HT-29 (cell line): ENCODE data around the gene MAMDC4. TPM values are rescaled to one million over a fixed set of nuclear protein-coding genes. Genes with fewer than 3 reads are reported as not detected.
A peak's percentile ranks its signal among the peaks of the same experiment; 100 is the strongest.

Experiments
- DNase-seq: peaks from one replicate; pipeline ENCODE4 v3.0.0-alpha.2; 2015; ENCODE audit warnings: low spot score
- total RNA-seq: library from RNA; depleted of rRNA; stranded (reverse); fragments of >200 nt; shearing (Covaris generic); gene quantifications from 2 replicates; pipeline ENCODE4 v1.2.3, GENCODE V29; 2014

Gene MAMDC4
- total RNA-seq, 1 experiment from 2014 or later, result 14.9 TPM

- DNase-seq, result peak; percentile 98
Observed at GRCh38 chr9:136849038-136849959, 2.8 kb upstream of the MAMDC4 start, which contains the start of gene PHPT1. Gene PHPT1, plus strand, starts transcription at chr9:136849409. Its CDS starts 22 bp downstream, at chr9:136849431.

GRCh38 chr9:136849960-136850865, 1.9 kb upstream of the MAMDC4 start:
- no peak for DNase-seq

- DNase-seq, result no peak
Observed at GRCh38 chr9:136850866-136851775, 1.0 kb upstream of the MAMDC4 start.

GRCh38 chr9:136852664-136853595, 784 bp downstream of the MAMDC4 start:
- no peak for DNase-seq

GRCh38 chr9:136853596-136854112, 1.5 kb downstream of the MAMDC4 start:
- no peak for DNase-seq

- no peak for DNase-seq
Observed at GRCh38 chr9:136854113-136854841, 2.1 kb downstream of the MAMDC4 start.

GRCh38 chr9:136854842-136855460, 2.8 kb downstream of the MAMDC4 start:
- DNase-seq, result no peak

GRCh38 chr9:136855461-136856078, 3.4 kb downstream of the MAMDC4 start:
- no peak for DNase-seq

- DNase-seq, result no peak
Observed at GRCh38 chr9:136856079-136856476, 3.9 kb downstream of the MAMDC4 start.

GRCh38 chr9:136856541-136857141, 4.5 kb downstream of the MAMDC4 start:
- DNase-seq, result no peak

- DNase-seq, result no peak
Observed at GRCh38 chr9:136857166-136857565, 5.0 kb downstream of the MAMDC4 start.

GRCh38 chr9:136857581-136858412, 5.7 kb downstream of the MAMDC4 start:
- DNase-seq, result no peak

GRCh38 chr9:136858452-136858843, 6.3 kb downstream of the MAMDC4 start:
- no peak for DNase-seq

GRCh38 chr9:136858844-136859757, 7.0 kb downstream of the MAMDC4 start:
- peak; percentile 82 for DNase-seq

- DNase-seq, result no peak
Observed at GRCh38 chr9:136860529-136860928, 8.4 kb downstream of the MAMDC4 start.
